Measurements from ENCODE around the gene FES.

Gene FES

DNA sequence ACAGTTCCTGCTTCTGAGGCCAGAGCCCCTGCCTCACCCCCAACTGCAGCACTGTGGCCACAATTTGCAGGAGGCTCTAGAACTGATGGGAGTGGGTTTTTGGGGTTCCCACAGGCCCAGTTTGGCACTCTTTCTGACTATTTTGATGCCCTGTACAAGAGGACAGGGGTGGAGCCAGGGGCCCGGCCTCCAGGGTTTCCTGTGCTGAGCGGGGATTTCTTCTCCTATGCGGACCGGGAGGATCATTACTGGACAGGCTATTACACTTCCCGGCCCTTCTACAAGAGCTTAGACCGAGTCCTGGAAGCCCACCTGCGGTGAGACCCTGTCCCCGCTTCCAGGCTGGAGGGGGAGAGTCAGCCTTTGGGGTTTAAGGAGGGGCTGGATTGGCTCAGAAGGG lies 25.7 kb downstream of the FES start:
- Histone ChIP-seq H3K4me3 (ENCODE audit: insufficient read depth, low read depth, low read length, poor library complexity, severe bottlenecking) (no peak overlapping the region), H3K27me3 (replicated peaks; ENCODE audit: control insufficient read depth, insufficient read depth, low read length, poor library complexity, severe bottlenecking) (no peaks in the 10 kb centered on the region), H3K9me3 (ENCODE audit: control insufficient read depth, low read length) (no peaks in the 10 kb centered on the region), H3K36me3 (ENCODE audit: control insufficient read depth, insufficient read depth, low read length) (peaks cover 88% of the 10 kb centered on the region), H3K27ac (ENCODE audit: insufficient read depth, low read length, poor library complexity, severe bottlenecking) (no peak overlapping the region), H3K4me1 (ENCODE audit: control insufficient read depth, insufficient read depth, low read length, poor library complexity, severe bottlenecking) (no peaks in the 10 kb centered on the region)
- DNase-seq, result no peak

DNA sequence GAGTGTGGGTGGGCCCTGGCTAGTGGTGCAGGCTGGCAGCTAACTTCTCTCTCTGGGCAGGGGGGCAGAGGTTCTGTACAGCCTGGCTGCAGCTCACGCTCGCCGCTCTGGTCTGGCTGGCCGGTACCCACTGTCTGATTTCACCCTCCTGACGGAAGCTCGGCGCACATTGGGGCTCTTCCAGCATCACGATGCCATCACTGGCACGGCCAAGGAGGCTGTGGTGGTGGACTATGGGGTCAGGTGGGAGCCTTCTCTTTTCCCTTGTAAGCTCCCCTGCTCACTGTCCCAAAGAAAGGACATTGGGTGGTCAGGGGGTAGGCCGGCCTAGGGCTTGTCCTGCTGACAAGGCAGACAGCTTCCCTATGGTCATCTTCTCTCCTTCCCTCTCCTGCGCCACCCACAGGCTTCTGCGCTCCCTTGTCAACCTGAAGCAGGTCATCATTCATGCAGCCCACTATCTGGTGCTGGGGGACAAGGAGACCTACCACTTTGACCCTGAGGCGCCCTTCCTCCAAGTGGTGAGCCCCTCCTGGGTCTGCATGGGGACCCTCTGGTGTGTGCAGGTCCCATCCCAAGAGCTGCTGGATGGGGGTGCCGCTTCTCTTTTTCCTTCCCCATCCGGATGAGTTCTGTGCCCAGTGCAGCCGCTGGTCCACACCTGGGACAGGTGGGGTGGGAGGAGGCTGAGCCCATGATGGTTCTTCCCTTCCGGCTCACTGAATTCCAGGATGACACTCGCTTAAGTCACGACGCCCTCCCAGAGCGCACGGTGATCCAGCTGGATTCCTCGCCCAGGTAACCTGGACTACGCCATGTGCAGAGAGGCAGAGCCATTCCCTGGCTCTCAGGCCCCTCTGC lies 26.4 kb downstream of the FES start:
- Histone ChIP-seq H3K27ac (ENCODE audit: insufficient read depth, low read length, poor library complexity, severe bottlenecking) (no peak overlapping the region), H3K9me3 (ENCODE audit: control insufficient read depth, low read length) (no peaks in the 10 kb centered on the region), H3K36me3 (ENCODE audit: control insufficient read depth, insufficient read depth, low read length) (peaks cover 86% of the 10 kb centered on the region), H3K4me1 (ENCODE audit: control insufficient read depth, insufficient read depth, low read length, poor library complexity, severe bottlenecking) (no peaks in the 10 kb centered on the region), H3K4me3 (ENCODE audit: insufficient read depth, low read depth, low read length, poor library complexity, severe bottlenecking) (no peak overlapping the region), H3K27me3 (replicated peaks; ENCODE audit: control insufficient read depth, insufficient read depth, low read length, poor library complexity, severe bottlenecking) (no peaks in the 10 kb centered on the region)
- DNase-seq, result no peak

DNA sequence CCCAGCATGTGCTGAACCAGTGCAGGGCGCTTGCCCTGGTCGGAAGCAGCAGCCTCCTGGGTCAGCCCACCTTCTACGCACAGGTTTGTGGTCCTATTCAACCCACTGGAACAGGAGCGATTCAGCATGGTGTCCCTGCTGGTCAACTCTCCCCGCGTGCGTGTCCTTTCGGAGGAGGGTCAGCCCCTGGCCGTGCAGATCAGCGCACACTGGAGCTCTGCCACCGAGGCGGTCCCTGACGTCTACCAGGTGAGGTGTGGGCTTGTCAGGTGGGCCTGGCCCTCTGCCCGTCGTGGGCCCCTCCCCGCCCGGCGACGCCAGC lies 27.0 kb downstream of the FES start:
- Histone ChIP-seq H3K36me3 (ENCODE audit: control insufficient read depth, insufficient read depth, low read length) (peaks cover 86% of the 10 kb centered on the region), H3K27me3 (replicated peaks; ENCODE audit: control insufficient read depth, insufficient read depth, low read length, poor library complexity, severe bottlenecking) (no peaks in the 10 kb centered on the region), H3K27ac (ENCODE audit: insufficient read depth, low read length, poor library complexity, severe bottlenecking) (no peak overlapping the region), H3K4me1 (ENCODE audit: control insufficient read depth, insufficient read depth, low read length, poor library complexity, severe bottlenecking) (no peaks in the 10 kb centered on the region), H3K9me3 (ENCODE audit: control insufficient read depth, low read length) (no peaks in the 10 kb centered on the region), H3K4me3 (ENCODE audit: insufficient read depth, low read depth, low read length, poor library complexity, severe bottlenecking) (no peak overlapping the region)
- no peak for DNase-seq

GRCh38 chr15:90911906-90912769 lies 27.8 kb downstream of the FES start:
- H3K27me3 ChIP-seq (replicated peaks; ENCODE audit: control insufficient read depth, insufficient read depth, low read length, poor library complexity, severe bottlenecking), result no peaks in the 10 kb centered on the region
- DNase-seq, result no peak
- no peak overlapping the region for H3K4me3 ChIP-seq (ENCODE audit: insufficient read depth, low read depth, low read length, poor library complexity, severe bottlenecking)
- peaks cover 87% of the 10 kb centered on the region for H3K36me3 ChIP-seq (ENCODE audit: control insufficient read depth, insufficient read depth, low read length)
- no peak overlapping the region for H3K27ac ChIP-seq (ENCODE audit: insufficient read depth, low read length, poor library complexity, severe bottlenecking)
- H3K9me3 ChIP-seq (ENCODE audit: control insufficient read depth, low read length), result no peaks in the 10 kb centered on the region
- no peaks in the 10 kb centered on the region for H3K4me1 ChIP-seq (ENCODE audit: control insufficient read depth, insufficient read depth, low read length, poor library complexity, severe bottlenecking)

DNA sequence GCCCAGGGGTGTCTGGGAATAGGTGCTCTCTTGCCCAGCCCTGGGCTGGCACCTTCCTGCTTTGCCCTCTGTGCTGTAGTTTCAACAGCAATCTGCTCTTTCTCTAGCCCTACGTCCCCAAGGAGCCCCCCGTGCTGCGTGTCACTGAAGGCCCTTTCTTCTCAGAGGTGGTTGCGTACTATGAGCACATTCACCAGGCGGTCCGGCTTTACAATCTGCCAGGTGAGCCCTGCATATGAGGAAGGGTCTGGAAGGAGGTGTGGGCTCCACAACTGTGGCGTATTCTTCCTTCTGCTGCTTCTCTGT lies 28.4 kb downstream of the FES start:
- DNase-seq, result no peak
- Histone ChIP-seq H3K27ac (ENCODE audit: insufficient read depth, low read length, poor library complexity, severe bottlenecking) (no peak overlapping the region), H3K4me3 (ENCODE audit: insufficient read depth, low read depth, low read length, poor library complexity, severe bottlenecking) (no peak overlapping the region), H3K36me3 (ENCODE audit: control insufficient read depth, insufficient read depth, low read length) (peaks cover 89% of the 10 kb centered on the region), H3K4me1 (ENCODE audit: control insufficient read depth, insufficient read depth, low read length, poor library complexity, severe bottlenecking) (no peaks in the 10 kb centered on the region), H3K27me3 (replicated peaks; ENCODE audit: control insufficient read depth, insufficient read depth, low read length, poor library complexity, severe bottlenecking) (no peaks in the 10 kb centered on the region), H3K9me3 (ENCODE audit: control insufficient read depth, low read length) (no peaks in the 10 kb centered on the region)

DNA sequence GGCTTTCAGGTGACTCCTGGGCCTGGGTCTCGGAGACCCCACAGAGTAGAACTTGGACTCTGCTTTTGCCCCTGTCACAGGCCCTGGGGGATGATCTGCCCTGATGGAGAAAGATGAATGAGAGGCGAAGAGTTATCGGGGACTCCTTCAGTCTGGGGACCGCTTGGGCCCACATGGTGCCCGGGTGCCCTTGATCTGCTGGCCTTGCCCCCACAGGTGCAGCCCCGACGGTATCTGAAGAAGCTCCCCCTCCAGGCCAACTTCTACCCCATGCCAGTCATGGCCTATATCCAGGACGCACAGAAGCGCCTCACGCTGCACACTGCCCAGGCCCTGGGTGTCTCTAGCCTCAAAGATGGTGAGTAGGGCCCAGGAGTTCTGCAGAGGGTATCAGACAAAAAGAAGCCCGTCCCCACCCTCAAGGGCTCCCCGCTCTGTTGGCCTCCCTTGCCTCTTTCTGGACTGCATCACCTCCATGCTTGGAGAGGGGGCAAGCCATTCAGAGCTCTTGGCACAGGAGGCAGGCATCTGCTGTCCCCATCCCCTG lies 29.2 kb downstream of the FES start:
- no peak overlapping the region for H3K4me3 ChIP-seq (ENCODE audit: insufficient read depth, low read depth, low read length, poor library complexity, severe bottlenecking)
- no peaks in the 10 kb centered on the region for H3K9me3 ChIP-seq (ENCODE audit: control insufficient read depth, low read length)
- peaks cover 93% of the 10 kb centered on the region for H3K36me3 ChIP-seq (ENCODE audit: control insufficient read depth, insufficient read depth, low read length)

DNA sequence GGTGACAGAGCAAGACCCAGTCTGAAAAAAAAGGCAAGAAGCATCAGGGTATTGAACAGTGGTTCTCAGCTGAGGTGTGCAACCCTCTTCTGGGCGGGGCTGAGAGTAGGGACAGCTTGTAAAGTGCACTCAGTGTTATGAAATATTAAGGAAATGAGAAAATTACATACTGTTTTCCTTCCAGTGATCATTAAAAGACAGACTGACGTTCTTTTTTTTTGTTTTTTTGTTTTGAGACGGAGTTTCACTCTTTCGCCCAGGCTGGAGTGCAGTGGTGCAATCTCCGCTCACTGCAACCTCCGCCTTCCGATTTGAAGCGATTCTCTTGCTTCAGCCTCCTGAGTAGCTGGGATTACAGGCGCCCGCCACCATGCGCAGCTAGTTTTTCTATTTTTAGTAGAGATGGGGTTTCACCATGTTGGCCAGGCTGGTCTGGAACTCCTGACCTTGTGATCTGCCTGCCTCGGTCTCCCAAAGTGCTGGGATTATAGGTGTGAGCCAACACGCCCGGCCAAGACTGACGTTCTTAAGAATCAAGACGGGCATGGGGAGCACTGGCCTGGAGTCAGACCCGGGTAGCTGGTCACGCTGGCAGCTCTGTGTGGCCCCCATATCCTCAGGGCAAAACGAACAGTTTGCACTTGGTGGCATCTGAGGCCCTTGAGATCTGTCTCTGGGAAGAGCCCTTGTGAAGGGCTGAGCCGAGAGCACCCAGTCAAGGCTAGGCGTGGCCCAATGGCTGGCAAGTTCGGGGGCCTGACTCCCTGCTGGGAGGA lies 30.2 kb downstream of the FES start:
- Histone ChIP-seq H3K4me3 (ENCODE audit: insufficient read depth, low read depth, low read length, poor library complexity, severe bottlenecking) (no peak overlapping the region), H3K4me1 (ENCODE audit: control insufficient read depth, insufficient read depth, low read length, poor library complexity, severe bottlenecking) (no peaks in the 10 kb centered on the region), H3K27ac (ENCODE audit: insufficient read depth, low read length, poor library complexity, severe bottlenecking) (no peak overlapping the region), H3K9me3 (ENCODE audit: control insufficient read depth, low read length) (no peaks in the 10 kb centered on the region), H3K27me3 (replicated peaks; ENCODE audit: control insufficient read depth, insufficient read depth, low read length, poor library complexity, severe bottlenecking) (no peaks in the 10 kb centered on the region), H3K36me3 (ENCODE audit: control insufficient read depth, insufficient read depth, low read length) (peaks cover 96% of the 10 kb centered on the region)
- no peak for DNase-seq

More for the DNA sequence above, 29.2 kb downstream of the FES start:
- Histone ChIP-seq H3K27ac (ENCODE audit: insufficient read depth, low read length, poor library complexity, severe bottlenecking) (no peak overlapping the region), H3K4me1 (ENCODE audit: control insufficient read depth, insufficient read depth, low read length, poor library complexity, severe bottlenecking) (no peaks in the 10 kb centered on the region), H3K27me3 (replicated peaks; ENCODE audit: control insufficient read depth, insufficient read depth, low read length, poor library complexity, severe bottlenecking) (no peaks in the 10 kb centered on the region)
- no peak for DNase-seq

DNA sequence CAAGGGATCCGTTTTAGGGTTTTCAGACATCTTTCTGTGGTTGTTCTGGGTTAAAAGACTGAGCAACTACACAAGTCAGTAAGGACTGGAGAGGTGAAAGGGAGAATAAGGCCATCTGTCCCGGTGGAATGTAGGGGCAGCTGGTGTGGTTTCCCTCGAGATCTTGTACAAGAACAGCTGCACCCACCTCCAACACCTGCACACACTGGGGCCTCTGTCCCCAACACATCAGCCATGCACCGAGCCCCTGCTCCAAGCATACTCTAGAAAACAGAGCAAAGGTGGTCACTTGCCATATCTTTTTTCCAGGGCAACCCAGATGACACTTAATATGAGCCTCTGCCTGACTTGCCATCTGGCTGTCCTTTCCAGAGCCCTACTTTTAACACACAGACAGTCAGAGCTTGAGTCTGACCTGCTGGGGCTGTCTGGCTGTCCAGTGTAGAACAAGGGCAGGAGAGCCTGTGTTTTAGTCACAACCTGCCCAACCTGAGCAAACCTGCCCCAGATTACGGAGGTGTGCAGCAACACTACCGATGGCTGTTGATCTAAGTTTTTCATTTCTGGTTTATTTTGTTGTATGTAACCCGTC lies 31.0 kb downstream of the FES start:
- Histone ChIP-seq H3K27ac (ENCODE audit: insufficient read depth, low read length, poor library complexity, severe bottlenecking) (no peak overlapping the region), H3K4me3 (ENCODE audit: insufficient read depth, low read depth, low read length, poor library complexity, severe bottlenecking) (no peak overlapping the region)

DNA sequence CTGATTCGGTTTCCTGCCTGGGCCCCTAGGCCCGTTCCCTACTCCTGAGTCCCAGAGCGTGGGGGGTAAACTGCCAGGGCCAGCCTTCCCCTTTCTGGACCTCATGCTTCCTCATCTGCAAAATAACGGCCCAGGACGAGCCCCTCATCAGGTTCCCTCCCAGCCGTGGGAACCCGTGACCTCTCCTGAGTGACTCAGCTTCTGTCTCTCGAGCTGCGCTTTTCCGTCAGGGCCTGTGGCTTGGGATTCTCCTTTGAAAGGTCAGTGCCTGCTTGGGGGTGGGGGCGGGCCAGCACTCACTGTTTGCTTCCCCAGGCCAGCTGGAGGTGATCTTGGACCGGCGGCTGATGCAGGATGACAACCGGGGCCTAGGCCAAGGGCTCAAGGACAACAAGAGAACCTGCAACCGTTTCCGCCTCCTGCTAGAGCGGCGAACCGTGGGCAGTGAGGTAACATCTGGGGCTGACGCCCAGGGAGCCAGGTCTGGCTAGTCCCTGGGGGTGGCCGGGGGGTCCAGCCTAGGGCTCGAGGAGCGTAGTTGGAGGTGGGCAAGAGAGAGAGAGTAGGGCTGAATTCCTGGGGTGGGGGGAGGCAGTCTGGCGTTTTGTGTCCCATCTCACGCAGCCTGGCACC lies 31.6 kb downstream of the FES start:
- H3K27me3 ChIP-seq (replicated peaks; ENCODE audit: control insufficient read depth, insufficient read depth, low read length, poor library complexity, severe bottlenecking), result no peaks in the 10 kb centered on the region
- DNase-seq, result no peak
- H3K4me3 ChIP-seq (ENCODE audit: insufficient read depth, low read depth, low read length, poor library complexity, severe bottlenecking), result no peak overlapping the region
- H3K9me3 ChIP-seq (ENCODE audit: control insufficient read depth, low read length), result no peaks in the 10 kb centered on the region
- peaks cover 98% of the 10 kb centered on the region for H3K36me3 ChIP-seq (ENCODE audit: control insufficient read depth, insufficient read depth, low read length)
- no peaks in the 10 kb centered on the region for H3K4me1 ChIP-seq (ENCODE audit: control insufficient read depth, insufficient read depth, low read length, poor library complexity, severe bottlenecking)
- H3K27ac ChIP-seq (ENCODE audit: insufficient read depth, low read length, poor library complexity, severe bottlenecking), result no peak overlapping the region

More for the DNA sequence above, 31.0 kb downstream of the FES start:
- no peak for DNase-seq
- peaks cover 98% of the 10 kb centered on the region for H3K36me3 ChIP-seq (ENCODE audit: control insufficient read depth, insufficient read depth, low read length)
- no peaks in the 10 kb centered on the region for H3K27me3 ChIP-seq (replicated peaks; ENCODE audit: control insufficient read depth, insufficient read depth, low read length, poor library complexity, severe bottlenecking)
- no peaks in the 10 kb centered on the region for H3K4me1 ChIP-seq (ENCODE audit: control insufficient read depth, insufficient read depth, low read length, poor library complexity, severe bottlenecking)
- no peaks in the 10 kb centered on the region for H3K9me3 ChIP-seq (ENCODE audit: control insufficient read depth, low read length)
